Thyroid gland (tissue), 4 donors: Measurements from ENCODE around the gene UBL3. TPM values are rescaled to one million over a fixed set of nuclear protein-coding genes. Genes with fewer than 3 reads are reported as not detected.

Experiments used
- DNase-seq, 2 donors: peaks; one replicate each; pipeline ENCODE4 v3.0.0-alpha.2; 2019
- H3K27ac ChIP-seq, 3 donors: fragments of 200-600 bp; sonication (generic); 1 replicate in 2 of 3; 2 replicates in 1 of 3; pipeline ENCODE4 v1.5.1; 2016 to 2019; ENCODE audit warnings: mild to moderate bottlenecking in 1 of 3, moderate library complexity in 1 of 3
- H3K27me3 ChIP-seq: fragments of 200-600 bp; sonication (generic); one replicate; pipeline ENCODE4 v1.5.1; 2019
- H3K36me3 ChIP-seq, 2 donors: fragments of 200-600 bp; sonication (generic); one replicate each; pipeline ENCODE4 v1.5.1; 2016 to 2019
- H3K4me1 ChIP-seq, 2 donors: fragments of 200-600 bp; sonication (generic); one replicate each; pipeline ENCODE4 v1.5.1; 2017 to 2019
- H3K4me3 ChIP-seq, 3 donors: fragments of 200-600 bp; sonication (generic); replicated peaks in 1 of 3; 1 replicate in 2 of 3; 2 replicates in 1 of 3; pipeline ENCODE4 v1.5.1; 2016; ENCODE audit warnings: mild to moderate bottlenecking in 1 of 3
- H3K9me3 ChIP-seq: fragments of 200-600 bp; sonication (generic); one replicate; pipeline ENCODE4 v1.5.1; 2017
- CTCF ChIP-seq, 6 experiments: fragments of 200-600 bp in 3 of 6; fragments of 450-650 bp in 3 of 6; sonication (generic) in 3 of 6; IDR thresholded peaks; one replicate each; pipeline ENCODE4 v1.5.1; 2016 to 2019; ENCODE audit warnings: antibody characterized with exemption in 6 of 6, mild to moderate bottlenecking in 2 of 6, inconsistent platforms in 1 of 6, moderate library complexity in 1 of 6
- POLR2A ChIP-seq, 2 donors: fragments of 450-650 bp; IDR thresholded peaks; one replicate each; pipeline ENCODE4 v1.6.1; 2017; ENCODE audit warnings: antibody characterized with exemption in 2 of 2, mild to moderate bottlenecking in 2 of 2, moderate library complexity in 1 of 2
- WGBS, 2 donors: methylation state at CpG; one replicate each; pipeline ENCODE4 v1.1.5; 2017; 5-methylcytosine and 5-hydroxymethylcytosine counted together
- intact Hi-C: fragments of 100-400 bp; cut with DNase I; formaldehyde crosslinking; loops from one replicate; pipeline ENCODE4 v1.15.1; 2023
- total RNA-seq, 4 donors: library from RNA; depleted of rRNA; stranded (reverse); fragments of >200 nt; gene quantifications; one replicate each; pipeline ENCODE4 v1.2.3, GENCODE V29; 2016

The UBL3 gene
- total RNA-seq, 4 donors from 2014 or later = 59.0 to 79.0 (median 65.1) TPM

DNA sequence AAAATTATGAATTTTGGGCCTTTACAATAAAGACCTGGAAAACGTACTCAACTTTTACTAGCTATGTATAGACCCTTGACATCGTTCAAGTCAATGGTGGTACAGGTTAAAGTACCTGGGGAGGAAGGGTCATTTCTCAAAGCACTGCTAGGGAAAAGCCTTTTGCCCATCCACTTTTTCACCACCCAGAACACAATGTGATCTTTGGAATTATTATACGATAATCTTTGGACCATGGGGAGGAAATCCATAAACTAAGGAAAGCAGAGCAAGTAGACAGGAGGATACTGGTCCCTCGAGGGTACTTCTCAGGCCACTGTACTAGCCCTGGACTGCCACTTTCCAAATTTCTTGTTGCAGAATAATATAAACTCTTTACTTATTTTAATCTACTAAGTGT, 39.5 kb downstream of the UBL3 start:
- Histone ChIP-seq H3K9me3 (no peaks in the 10 kb centered on the region), H3K4me1 (peaks cover 24 to 52% of the 10 kb centered on the region in 2 donors), H3K36me3 (no peaks in the 10 kb centered on the region), H3K27ac (no peak overlapping the region), H3K4me3 (no peak overlapping the region), H3K27me3 (no peaks in the 10 kb centered on the region)
- no peak for DNase-seq
- intact Hi-C loops = no loop called here
- no peak for TF ChIP-seq POLR2A (IDR thresholded peaks at IDR 0.05)
- no peak for TF ChIP-seq CTCF (IDR thresholded peaks at IDR 0.05)
- 90 to 95% methylated on average over 4 of the region's 4 CpGs for WGBS, 2 donors

DNA sequence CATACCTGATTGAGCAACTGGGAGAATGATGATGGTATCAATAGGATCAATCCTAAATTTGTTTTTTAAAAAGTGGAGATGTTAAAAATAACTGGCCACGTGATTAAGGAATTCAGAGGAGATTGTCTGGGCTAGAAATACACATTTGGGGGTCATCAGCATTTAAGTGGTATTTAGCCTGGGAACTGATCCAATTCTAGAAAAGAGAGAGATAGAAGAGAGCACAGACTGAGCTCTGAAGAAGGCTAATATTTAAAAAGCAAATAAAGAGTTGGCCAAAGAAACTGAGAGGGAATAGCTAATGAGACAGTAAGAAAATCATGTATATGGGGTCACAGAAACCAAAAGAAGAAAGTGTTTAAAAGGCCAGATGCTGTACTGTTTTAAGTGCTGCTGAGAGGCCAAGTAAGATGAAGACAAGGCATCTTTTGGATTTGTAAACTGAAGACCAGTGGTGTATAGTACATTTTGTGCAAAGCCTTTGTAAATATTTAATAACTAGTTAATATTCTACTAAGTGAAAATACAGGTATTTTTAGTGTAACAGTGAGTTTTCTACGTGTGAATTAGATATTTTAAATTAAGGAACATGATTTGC, 40.2 kb downstream of the UBL3 start:
- 46 to 47% methylated on average over 2 of the region's 2 CpGs for WGBS, 2 donors
- Histone ChIP-seq H3K4me1 (peaks cover 19 to 46% of the 10 kb centered on the region in 2 donors), H3K36me3 (no peaks in the 10 kb centered on the region), H3K27ac (no peak overlapping the region), H3K9me3 (no peaks in the 10 kb centered on the region), H3K27me3 (no peaks in the 10 kb centered on the region), H3K4me3 (no peak overlapping the region)
- TF ChIP-seq CTCF (IDR thresholded peaks at IDR 0.05) (no peak), POLR2A (IDR thresholded peaks at IDR 0.05) (no peak)
- no peak for DNase-seq
- intact Hi-C loops = no loop called here

GRCh38 chr13:29808264-29808663, 42.2 kb downstream of the UBL3 start:
- no peak overlapping the region for H3K27ac ChIP-seq
- H3K4me1 ChIP-seq = peaks cover 19 to 44% of the 10 kb centered on the region in 2 donors
- TF ChIP-seq CTCF (IDR thresholded peaks at IDR 0.05) (no peak), POLR2A (IDR thresholded peaks at IDR 0.05) (no peak)
- no peaks in the 10 kb centered on the region for H3K9me3 ChIP-seq
- H3K4me3 ChIP-seq = no peak overlapping the region
- H3K36me3 ChIP-seq = no peaks in the 10 kb centered on the region
- no peaks in the 10 kb centered on the region for H3K27me3 ChIP-seq
- no peak for DNase-seq
- intact Hi-C loops = no loop called here

- Histone ChIP-seq H3K9me3 (no peaks in the 10 kb centered on the region), H3K27me3 (no peaks in the 10 kb centered on the region), H3K36me3 (no peaks in the 10 kb centered on the region), H3K4me3 (no peak overlapping the region), H3K4me1 (peaks cover 19 to 47% of the 10 kb centered on the region in 2 donors), H3K27ac (no peak overlapping the region)
- 85 to 92% methylated on average over 7 of the region's 7 CpGs for whole genome bisulfite sequencing, 2 donors
- DNase-seq = no peak
- no peak for TF ChIP-seq CTCF (IDR thresholded peaks at IDR 0.05)
- TF ChIP-seq POLR2A (IDR thresholded peaks at IDR 0.05) = no peak
- intact Hi-C loops = no loop called here
These were observed 44.1 kb downstream of the UBL3 start for GRCh38 chr13:29805994-29806979.

DNA sequence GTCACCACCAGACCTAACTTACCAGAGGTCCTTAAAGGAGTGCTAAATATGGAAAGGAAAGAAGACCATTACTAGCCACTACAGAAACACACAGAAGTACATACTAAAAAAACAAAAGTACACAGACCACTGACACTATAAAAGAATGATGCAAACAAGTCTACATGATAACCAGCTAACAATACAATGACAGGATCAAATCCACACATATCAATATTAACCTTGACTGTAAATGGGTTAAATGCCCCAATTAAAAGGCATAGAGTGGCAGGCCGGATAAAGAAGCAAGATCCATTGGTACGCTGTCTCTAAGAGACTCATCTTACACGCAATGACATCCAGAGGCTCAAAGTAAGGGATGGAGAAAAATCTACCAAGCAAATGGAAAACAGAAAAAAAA, 47.2 kb downstream of the UBL3 start:
- Histone ChIP-seq H3K27me3 (no peaks in the 10 kb centered on the region), H3K4me1 (peaks cover 11 to 21% of the 10 kb centered on the region in 2 donors), H3K36me3 (no peaks in the 10 kb centered on the region), H3K4me3 (no peak overlapping the region), H3K27ac (no peak overlapping the region), H3K9me3 (no peaks in the 10 kb centered on the region)
- DNase-seq = no peak
- intact Hi-C loops = no loop called here
- 98 to 99% methylated on average over 3 of the region's 3 CpGs for WGBS, 2 donors
- TF ChIP-seq POLR2A (IDR thresholded peaks at IDR 0.05) = no peak
- TF ChIP-seq CTCF (IDR thresholded peaks at IDR 0.05) = no peak
